HG03354 (cell line): Measurements from ENCODE around the gene RALGPS1.

Experiments
- ATAC-seq: cut with Tn5 transposase; IDR thresholded peaks from one replicate; pipeline ENCODE4 v1.9.1; 2021; ENCODE audit warnings: mild to moderate bottlenecking; ENCODE audit not compliant: unreplicated experiment, poor library complexity, severe bottlenecking

RALGPS1 gene

DNA sequence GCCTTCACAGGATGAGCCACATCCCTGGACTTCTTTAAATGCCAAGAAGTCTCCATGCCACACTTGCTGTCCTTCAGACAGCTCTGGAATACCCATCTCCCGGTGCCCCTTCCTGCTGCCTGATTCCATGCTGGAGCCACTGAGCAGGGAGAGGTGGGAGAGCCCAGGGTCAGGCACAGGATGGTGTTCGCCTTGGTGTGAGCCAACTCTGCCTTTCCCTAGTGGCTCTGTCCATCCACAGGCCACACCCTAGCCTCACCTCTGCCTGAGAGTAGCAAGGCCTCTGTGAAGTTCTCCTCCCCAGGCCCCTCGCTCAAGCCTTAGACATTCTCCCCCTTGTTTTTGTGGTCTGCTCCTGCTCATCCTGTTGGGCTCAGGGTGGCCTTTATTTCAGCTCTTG lies 262.0 kb downstream of the RALGPS1 start:
- no peak for ATAC-seq

DNA sequence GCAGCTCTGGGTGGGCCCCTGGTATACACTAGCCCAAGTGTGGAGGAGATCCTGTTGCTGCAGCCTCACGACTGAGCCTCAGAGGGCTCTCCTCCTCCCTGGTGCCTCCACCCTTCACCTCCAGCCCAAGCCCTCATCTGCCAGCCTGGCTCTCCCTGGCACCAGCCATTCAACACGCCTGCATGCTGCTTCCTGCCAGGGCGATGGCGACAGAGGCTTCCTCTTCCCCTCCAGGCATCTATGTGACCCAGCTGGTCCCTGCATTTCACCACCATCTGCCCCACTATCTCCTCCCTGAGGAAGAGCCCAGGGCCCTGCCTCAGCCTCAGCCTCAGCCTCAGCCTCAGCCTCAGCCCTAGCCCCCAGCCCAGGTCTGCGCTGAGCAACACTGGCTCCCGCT lies 262.6 kb downstream of the RALGPS1 start:
- no peak for ATAC-seq

DNA sequence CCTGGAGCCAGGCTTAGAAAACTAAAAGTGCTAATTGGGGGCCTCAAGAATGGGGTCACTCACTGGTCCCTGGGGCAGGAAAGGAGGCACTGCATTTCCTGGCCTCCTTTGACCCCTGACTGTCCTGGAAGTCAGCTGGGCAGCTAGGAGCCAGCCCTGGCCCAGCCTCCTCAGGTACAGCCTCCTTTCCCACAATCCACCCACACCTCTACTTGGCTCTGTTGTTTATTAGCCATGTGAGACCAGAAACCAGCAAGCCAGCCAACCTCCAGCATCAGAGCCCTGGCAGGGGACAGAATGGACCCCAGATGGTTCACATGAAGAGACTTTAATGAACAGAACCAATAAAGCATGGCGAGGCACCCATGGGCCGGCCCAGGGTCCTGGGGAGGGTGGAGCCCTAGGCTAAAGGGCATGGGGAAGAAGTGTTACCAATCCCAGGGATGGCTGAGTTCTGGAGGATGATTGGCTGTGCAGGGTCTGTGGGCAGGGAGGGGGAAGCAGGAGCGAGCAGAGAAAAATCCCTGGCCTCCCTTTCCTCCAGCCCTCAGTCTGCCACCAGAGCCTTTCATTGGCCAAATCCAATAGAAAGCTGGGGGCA lies 263.2 kb downstream of the RALGPS1 start:
- no peak for ATAC-seq

DNA sequence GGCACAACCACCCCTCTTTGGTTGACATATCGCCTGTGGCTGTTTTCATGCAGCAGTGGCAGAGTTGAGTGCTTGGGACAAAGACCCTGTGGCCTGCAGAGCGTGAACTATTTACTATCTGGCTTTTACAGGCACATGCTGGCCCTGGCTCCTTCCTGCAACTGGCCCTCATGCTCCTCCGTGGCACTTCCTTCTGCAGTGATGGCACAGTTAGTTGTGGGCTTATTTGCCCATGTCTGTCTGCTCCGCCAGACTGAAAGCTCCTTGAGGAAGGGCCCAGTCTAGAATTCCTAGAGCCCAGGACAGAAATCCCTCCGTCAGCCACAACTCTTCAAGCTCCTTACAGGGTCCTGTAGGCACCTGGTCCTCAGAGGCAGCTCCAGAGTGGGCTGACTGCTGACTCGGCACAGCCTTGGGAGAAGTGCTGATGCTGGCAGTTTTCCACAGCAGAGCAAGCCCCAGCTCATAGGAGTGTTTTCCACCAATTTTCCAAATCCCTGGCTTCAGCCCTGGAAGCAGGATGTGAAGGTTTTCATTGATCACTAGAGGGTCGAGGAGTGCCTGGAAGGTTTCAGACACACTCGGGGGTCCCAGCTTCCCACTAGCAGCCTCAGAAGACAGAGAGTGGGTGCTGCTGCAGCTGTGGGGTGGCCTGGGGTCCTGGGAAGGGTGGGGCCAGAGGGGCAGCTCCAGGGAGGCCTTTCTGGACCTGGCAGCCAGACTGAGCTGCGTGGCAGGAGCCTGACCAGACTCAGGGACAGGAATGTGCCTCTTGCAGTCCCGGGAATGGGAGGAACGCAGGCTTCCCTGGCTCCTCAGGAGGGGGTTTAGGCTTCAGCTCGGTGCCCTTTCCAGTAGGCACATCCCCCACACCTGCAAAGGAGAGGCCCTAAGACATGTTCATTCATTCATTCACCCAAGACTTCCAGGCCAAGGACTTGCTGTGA lies 264.4 kb downstream of the RALGPS1 start:
- no peak for ATAC-seq

DNA sequence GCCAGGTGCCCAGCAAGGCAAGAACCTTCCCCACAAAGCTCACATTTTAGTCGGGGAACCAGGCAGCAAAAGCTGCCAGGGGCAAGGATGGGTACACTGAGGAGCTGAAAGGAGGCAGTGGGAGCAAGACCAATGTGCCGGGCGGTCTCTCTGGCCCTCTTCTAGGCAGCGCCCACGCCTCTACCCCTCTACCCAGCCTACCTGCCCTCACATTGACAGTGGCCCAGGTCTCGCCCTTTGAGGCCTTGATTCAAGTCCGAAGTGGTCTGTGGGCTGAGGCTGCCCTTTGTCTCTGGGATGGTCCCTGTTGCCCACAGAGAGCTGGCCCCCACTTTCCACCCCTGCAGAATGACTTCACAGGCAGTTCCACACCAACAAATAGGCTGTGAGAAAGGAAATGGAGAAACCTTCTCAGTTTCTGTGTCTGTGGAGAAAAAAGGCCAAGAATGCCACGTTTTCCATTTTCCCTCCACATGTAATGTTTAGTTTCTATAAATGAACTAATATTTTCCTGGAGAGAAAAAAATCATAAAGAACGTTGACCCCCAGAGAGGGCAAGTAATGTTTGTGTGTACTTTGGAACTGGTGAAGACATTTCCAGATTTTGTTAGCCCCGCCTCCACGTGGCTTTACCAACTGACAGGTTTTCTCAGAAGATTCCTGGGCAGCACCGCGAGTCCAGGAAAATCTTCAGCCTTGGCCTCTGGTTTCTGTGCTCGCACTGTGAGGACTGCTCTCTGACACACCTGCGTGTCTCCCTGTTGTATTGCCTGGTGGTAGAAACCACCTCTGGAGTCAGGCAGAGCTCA lies 265.3 kb downstream of the RALGPS1 start:
- no peak for ATAC-seq

DNA sequence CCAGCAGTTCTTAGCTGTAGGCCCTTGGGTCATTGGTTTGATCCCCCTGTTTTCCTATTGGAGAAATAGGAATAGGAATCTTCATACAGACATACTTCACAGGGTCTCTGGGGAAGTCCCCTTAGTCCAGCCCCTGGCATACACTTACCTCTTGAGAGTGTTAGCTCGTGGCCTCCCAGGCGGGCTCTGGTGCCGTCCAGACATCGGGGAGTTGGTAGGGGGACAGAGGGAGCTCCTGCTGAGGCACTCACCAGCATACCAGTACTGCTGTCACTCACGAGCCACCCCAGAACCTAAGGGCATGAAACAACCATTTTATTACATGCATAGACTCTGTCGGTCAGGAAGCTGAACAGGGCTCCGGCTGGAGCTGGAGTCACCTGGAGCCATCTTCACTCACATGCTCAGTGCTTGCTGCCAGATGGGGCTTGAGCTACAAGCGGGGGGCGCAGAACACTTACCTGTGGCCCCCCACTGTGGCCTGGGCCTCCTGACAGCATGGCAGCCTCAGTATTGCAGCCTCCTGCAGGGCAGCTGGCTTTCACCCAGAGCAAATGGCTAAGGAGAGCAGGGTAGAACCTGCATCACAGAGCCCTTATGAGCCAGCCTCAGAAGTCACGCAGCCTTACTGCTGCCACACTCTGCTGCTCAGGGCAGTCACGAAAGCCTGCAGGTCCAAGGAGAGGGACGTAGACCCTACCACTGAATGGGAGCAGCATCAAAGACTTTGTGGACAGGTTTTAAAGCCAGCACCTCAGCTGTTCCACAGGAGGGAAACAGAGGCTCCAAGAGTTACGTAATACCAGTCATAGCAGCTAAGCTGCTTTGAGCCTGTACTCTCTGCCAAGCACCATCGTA lies 266.1 kb downstream of the RALGPS1 start:
- no peak for ATAC-seq

DNA sequence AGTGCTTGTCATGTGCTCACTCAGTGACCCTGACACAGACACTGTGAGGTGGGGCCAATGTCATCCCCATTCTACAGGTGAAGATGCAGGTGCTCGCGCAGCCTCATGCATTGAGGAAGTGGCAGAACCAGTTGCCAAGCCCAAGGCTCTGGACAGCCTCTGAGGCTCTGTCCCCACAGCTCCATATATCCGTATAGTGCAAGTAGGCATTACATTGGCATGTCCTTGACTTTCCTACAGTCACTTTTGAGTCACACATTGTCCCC lies 266.7 kb downstream of the RALGPS1 start:
- ATAC-seq = no peak

DNA sequence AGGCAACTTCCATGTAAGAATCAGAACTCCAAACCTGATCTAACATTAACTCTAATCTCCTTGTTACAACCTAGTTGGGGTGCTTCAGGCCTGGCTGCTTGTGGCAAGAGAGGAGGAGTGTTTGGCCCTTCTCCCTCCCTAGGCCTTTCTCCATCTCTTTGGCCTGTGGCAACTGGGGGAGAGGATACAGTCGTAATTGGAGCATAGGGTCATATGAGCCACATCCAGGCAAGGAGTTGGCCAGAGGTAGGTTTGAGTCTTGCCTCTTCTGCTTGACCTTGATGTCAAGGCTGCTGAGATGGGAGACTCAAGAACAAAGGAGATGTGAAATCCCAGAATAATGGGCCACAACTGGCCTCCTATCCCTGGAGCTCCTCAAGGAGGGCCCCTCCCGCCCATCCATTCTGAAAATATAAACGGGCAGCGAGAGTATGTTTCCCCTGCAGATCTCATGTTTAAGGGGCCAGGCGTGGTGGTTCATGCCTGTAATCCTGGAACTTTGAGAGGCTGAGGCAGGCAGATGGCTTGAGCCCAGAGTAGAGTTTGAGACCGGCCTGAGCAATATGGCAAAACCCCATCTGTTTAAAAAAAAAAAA lies 267.1 kb downstream of the RALGPS1 start:
- ATAC-seq = no peak

DNA sequence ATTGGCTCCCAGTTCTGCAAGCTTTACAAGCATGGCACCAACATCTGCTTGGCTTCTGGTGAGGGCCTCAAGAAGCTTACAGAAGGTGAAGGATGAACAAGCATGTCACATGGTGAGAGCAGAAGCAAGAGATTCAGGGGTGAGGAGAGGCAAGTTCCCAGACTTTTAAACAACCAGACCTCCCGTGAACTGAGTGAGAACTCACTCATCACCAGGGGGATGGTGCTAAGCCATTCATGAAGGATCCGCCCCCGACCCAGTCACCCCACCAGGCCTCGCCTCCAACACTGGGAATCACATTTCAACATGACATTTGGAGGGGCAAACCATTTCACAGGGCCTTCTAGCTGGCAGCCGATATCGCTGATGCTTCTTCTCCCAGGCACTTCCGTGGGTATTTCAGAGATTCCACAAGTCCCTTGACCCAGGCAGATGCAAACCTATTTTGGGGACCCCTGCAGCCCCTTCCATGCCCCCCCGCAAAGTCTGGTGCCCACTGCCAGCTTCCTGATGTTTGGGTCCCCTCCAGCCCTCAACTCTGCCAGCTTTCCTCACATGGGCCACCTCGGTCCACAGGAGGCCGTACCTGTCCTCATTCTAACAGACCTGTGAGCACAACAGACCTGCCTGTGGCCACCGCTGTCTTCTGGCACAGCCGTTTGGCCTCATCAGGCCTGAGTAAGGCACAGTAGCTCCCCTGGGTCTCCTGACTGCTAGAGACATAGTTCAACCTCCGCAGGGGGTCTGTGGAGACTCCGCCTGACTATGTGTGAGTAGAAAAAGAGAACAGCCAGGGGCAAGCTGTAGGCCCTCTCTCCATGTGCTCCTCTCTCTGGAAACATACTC lies 268.5 kb downstream of the RALGPS1 start:
- no peak for ATAC-seq

DNA sequence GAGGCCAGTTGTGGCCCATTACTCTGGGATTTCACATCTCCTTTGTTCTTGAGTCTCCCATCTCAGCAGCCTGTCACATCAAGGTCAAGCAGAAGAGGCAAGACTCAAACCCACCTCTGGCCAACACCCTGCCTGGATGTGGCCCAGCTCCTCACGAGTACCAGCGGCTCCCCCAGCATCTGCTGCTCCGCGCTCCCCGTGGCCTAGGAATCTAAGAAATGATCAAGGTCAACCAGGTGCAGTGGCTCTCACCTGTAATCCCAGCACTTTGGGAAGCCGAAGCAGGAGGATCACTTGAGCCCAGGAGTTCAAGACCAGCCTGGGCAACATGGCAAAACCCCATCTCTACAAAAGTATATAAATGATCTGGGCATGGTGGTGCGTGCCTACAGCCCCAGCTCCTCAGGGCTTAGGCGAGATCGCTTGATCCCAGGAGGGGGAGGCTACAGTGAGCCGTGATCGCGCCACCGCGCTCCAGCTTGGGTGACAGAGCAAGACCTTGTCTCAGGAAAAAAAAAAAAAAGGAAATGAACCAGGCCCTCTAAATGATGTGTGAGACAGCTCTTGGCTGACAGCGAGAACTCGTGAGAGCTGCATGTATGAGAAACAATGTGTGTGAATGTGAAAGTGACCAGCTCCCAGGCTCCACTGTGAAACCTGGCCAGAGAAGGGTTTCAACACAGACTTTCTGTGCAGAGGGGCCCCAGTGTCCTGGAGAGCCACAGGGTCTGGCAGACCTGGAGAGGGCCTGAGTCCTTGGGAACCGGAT lies 269.4 kb downstream of the RALGPS1 start:
- ATAC-seq = peak; percentile 78

DNA sequence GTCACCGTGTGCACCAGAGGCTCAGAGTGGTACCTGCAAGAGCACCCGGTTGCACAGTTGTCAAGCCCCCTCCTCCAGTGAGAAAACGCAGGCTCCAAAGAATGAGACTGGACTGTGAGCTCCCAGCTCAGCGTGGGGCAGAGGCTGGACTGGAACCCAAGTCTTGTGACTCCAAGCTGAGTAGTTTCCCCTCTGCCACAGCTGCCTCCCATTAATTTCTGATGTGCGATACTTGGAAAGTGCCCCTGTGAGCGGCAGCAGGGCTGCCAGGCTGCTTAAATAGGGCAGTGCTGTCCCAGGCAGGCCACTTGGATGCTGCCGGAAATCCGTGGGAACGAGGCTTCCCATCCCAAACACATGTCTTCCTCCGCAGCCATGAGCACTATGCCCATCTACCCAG lies 270.1 kb downstream of the RALGPS1 start:
- no peak for ATAC-seq

DNA sequence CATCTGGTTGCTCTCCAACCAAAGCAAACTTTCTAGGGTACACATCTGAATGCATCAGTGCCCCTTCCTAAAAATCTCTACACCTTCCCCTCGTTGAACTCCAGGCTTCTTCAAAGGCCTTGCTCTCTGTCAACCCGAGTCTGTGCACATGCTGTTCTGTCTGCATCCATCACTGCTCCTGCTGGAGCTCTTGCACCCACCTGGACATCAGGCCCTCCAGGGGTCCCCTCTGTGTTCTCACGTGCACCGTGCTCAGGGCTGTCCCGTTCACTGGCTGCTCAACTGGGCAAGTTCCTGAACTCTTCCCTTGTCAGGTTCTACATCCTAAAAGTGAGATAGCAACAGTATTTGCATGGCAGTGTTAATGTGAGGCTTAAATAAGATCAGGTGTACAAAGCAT lies 270.6 kb downstream of the RALGPS1 start:
- no peak for ATAC-seq

DNA sequence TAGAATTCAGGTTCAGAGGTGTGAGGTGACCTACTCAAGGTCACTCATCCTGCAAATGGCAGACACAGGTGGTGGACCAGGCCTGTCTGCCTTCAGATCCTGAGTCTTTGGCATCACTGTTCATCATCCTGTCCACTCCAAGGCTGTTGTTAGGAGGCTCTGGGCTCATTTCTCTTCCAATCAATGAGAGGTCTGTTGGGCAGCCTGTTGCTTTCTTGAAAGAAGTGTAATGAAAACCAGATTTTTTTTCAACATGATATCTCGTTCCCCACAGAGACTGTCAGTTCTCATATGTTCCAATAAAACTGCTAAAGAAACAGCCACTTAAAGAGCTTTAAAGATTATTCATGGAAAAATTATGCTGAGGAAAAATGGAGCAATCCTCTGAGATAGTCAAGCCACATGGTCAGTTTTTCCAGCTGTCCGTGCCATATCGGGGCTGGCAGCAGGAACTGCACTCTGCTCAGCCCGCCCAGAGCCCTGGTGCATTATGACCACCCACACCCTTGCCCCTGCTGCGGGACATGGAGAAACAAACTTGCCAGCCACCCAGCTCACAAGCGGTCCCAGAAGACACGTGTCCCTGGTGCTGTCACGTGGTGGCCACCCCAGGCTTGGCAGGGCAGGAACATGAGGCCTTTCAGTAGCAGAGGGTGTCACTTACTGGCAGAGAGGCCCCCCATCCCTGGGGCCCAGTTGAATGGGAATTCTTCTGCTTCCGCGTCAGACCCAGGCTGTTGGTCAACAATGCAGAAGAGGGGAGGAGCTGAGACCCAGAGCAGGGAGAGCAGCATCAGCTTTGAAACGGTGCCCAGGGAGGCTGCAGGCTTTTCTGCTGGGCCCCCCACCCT lies 271.6 kb downstream of the RALGPS1 start:
- ATAC-seq = no peak

DNA sequence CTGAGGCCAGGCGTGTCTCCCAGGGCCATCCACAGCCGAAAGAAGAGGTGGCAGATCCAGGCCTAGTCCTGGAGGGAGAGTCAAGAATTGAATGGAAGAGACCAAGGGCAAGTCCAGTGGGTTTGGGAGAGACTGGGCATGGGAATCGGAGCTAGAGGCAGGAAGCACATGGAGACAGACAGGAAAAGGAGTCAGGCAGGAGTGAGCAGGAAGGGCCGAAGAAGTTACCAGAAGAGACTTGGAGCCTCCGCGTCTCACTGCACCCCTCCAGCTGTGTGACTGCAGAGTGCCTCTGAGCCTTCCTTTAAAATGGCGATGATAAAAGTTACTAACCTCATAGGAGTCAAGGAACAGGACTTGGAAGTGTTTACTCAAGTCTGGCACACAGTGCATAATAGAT lies 272.2 kb downstream of the RALGPS1 start:
- ATAC-seq = no peak

DNA sequence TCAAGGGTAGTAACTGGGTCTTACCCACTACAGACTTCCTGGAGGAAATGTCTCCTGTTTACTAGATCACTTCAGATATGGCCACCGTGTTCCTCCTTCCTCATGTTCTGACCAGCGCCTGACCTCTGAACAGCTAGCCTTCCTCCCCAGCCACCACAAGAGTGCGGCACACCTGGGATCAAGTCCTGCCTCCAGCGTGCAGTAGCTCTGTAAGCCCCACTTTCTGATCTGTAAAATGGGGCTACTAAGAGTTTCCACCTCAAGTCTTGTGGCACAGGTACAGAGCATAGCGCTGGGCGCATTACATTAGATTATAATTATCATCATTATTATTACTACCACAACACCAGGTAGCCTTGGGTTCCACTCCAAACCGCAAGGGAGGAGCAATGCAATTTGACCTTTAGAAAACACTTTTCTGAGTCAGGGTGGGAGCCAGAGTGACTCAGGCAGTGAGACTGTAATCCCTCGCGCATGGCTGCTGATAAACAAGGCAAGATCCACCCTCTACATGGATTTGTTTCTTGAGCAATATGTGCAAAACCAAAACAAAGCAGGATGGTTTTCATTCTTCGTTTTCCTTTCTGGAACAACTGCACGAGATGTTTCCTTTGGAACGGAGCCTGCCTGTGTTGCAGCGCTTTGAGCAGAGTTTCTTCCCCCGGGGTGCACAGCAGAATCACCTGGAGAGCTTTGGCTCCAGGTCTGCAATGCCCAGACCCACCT lies 272.8 kb downstream of the RALGPS1 start:
- no peak for ATAC-seq

DNA sequence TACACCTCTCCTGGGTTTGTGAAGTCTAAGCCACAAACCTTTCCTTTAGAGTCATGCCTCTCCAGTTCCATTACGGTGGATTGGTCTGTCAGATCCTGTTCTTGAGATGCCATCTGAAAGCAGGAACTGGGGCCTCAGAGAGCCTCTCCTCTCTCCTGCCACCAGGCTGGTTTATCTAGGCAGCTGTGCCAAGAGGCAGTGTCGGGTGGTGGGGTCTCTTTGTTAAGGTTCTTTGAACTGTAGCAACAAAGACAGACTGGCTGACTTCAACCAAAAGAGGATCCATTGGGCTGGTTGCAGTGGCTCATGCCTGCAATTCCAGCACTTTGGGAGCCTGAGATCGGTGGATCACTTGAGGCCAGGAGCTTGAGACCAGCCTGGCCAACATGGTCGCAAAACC lies 273.8 kb downstream of the RALGPS1 start:
- ATAC-seq = no peak
